Measurements from ENCODE around the gene SMAD1. TPM values are rescaled to one million over a fixed set of nuclear protein-coding genes. Genes with fewer than 3 reads are reported as not detected.

The SMAD1 gene
- total and polyA plus RNA-seq, 2 of the 4 experiments (the other 2 are of a cell fraction): 11.6 to 17.6 TPM

GRCh38 chr4:145436796-145437195, 44.9 kb upstream of the SMAD1 start:
- no peak for TF ChIP-seq MAFK (IDR thresholded peaks at IDR 0.05; ENCODE audit: low read depth, low read length)
- TF ChIP-seq FOS (IDR thresholded peaks at IDR 0.05; ENCODE audit: low read depth, low read length): no peak
- no peak for TF ChIP-seq CEBPB (IDR thresholded peaks at IDR 0.05; ENCODE audit: low read depth, low read length)
- no peak for TF ChIP-seq CTCF (conservative IDR thresholded peaks at IDR 0.05; ENCODE audit: low read depth, low read length)
- no peak for TF ChIP-seq USF2 (IDR thresholded peaks at IDR 0.05; ENCODE audit: low read depth, low read length)
- TF ChIP-seq RCOR1 (IDR thresholded peaks at IDR 0.05; ENCODE audit: insufficient replicate concordance, low read length): no peak
- no peak for TF ChIP-seq POLR2A (IDR thresholded peaks at IDR 0.05; ENCODE audit: low read depth, low read length)
- TF ChIP-seq MAZ (IDR thresholded peaks at IDR 0.05; ENCODE audit: borderline replicate concordance, low read depth, low read length): no peak
- no peak for TF ChIP-seq CHD1 (IDR thresholded peaks at IDR 0.05; ENCODE audit: low read depth, low read length)
- TF ChIP-seq RAD21 (IDR thresholded peaks at IDR 0.05; ENCODE audit: low read length): no peak
- no peak for TF ChIP-seq MXI1 (IDR thresholded peaks at IDR 0.05; ENCODE audit: borderline replicate concordance, low read depth, low read length)
- TF ChIP-seq ELK1 (IDR thresholded peaks at IDR 0.05; ENCODE audit: borderline replicate concordance, low read depth, low read length): no peak
- TF ChIP-seq BHLHE40 (IDR thresholded peaks at IDR 0.05; ENCODE audit: low read depth, low read length): no peak
- no peak for TF ChIP-seq SMC3 (IDR thresholded peaks at IDR 0.05; ENCODE audit: low read depth, low read length)
- no peak for TF ChIP-seq NFE2L2 (IDR thresholded peaks at IDR 0.05; ENCODE audit: low read depth, low read length)
- TF ChIP-seq RFX5 (IDR thresholded peaks at IDR 0.05; ENCODE audit: low read depth, low read length): no peak
- no peaks in the 10 kb centered on the region for H3K4me1 ChIP-seq (ENCODE audit: control insufficient read depth, insufficient read depth, low read length)
- dilution Hi-C loops (cut with HindIII; ENCODE audit: low sequenced_read_pairs, unreplicated experiment) (no loop called here), in situ Hi-C loops (cut with MboI; ENCODE audit: low sequenced_read_pairs) (no loop called here), intact Hi-C loops (cut with micrococcal nuclease) (no loop called here)
- no peaks in the 10 kb centered on the region for H3K36me3 ChIP-seq (ENCODE audit: control insufficient read depth, insufficient read depth, low read length)
- H2BK5ac ChIP-seq (ENCODE audit: low read depth, low read length, poor library complexity, severe bottlenecking): no peak overlapping the region
- no peak overlapping the region for H3K27ac ChIP-seq (ENCODE audit: insufficient read depth, low read length)
- H2AFZ ChIP-seq (replicated peaks; ENCODE audit: low read length, poor library complexity): no peak overlapping the region
- H4K91ac ChIP-seq (ENCODE audit: insufficient read depth, low read depth, low read length): no peak overlapping the region
- no peak overlapping the region for H3K14ac ChIP-seq (replicated peaks; ENCODE audit: low read depth, low read length)
- no peak overlapping the region for H3K23ac ChIP-seq (ENCODE audit: low read depth, low read length)
- H2BK15ac ChIP-seq (ENCODE audit: low read depth, low read length): no peak overlapping the region
- no peak overlapping the region for H3K56ac ChIP-seq (ENCODE audit: extremely low read depth, insufficient read depth, low read length)
- no peak overlapping the region for H2AK9ac ChIP-seq (replicated peaks; ENCODE audit: low read depth, low read length, poor library complexity)
- no CpG with 5 or more reads among the region's 2 CpGs for WGBS, 2 experiments (ENCODE audit: extremely low coverage in 2 of 2, insufficient read length in 1 of 2)
- no peaks in the 10 kb centered on the region for H4K20me1 ChIP-seq (ENCODE audit: insufficient read depth, low read length)
- no peak overlapping the region for H3K4ac ChIP-seq (ENCODE audit: low read depth, low read length)
- H3K4me2 ChIP-seq (ENCODE audit: low read depth, low read length): no peak overlapping the region
- ATAC-seq (ENCODE audit: low read depth) (no peak), DNase-seq (no peak)
- H3K79me1 ChIP-seq (ENCODE audit: low read depth in 1 of 2, low read length in 2 of 2): no peaks in the 10 kb centered on the region
- H2AK5ac ChIP-seq (ENCODE audit: low read depth, low read length): no peak overlapping the region
- no peaks in the 10 kb centered on the region for H3K9me3 ChIP-seq (ENCODE audit: control insufficient read depth, insufficient read depth, low read length)
- no peak overlapping the region for H3K4me3 ChIP-seq (ENCODE audit: insufficient read depth, low read depth, low read length)
- no TSS peak for BruUV-seq (replicated peaks)
- H3K9ac ChIP-seq (ENCODE audit: low read depth, low read length): no peak overlapping the region
- no peaks in the 10 kb centered on the region for H3K9me1 ChIP-seq (ENCODE audit: insufficient read depth, low read length)
- H2BK20ac ChIP-seq (ENCODE audit: low read depth, low read length): no peak overlapping the region
- ChIA-PET CTCF (no interaction called here), POLR2A (ENCODE audit: unreplicated experiment) (no interaction called here)
- H4K5ac ChIP-seq (ENCODE audit: low read depth, low read length): no peak overlapping the region
- no peak overlapping the region for H4K8ac ChIP-seq (ENCODE audit: low read depth in 2 of 2, low read length in 2 of 2)
- H3K18ac ChIP-seq (ENCODE audit: low read depth, low read length): no peak overlapping the region
- no peaks in the 10 kb centered on the region for H3K27me3 ChIP-seq (ENCODE audit: control insufficient read depth, insufficient read depth, low read length)
- no peak overlapping the region for H2BK120ac ChIP-seq (ENCODE audit: low read depth, low read length)
